CD8-positive, alpha-beta memory T cell (primary cell): ENCODE data around the gene PLXNA2. TPM values are rescaled to one million over a fixed set of nuclear protein-coding genes. Genes with fewer than 3 reads are reported as not detected.

Experiments used
- CTCF ChIA-PET: fragments of 350-600 bp; sonication (Branson Sonifier 250); formaldehyde crosslinking; loops from one replicate; lab custom pipeline; 2021; ENCODE audit warnings: antibody characterized with exemption; lab: Charles Lee
- POLR2A ChIA-PET: fragments of 350-600 bp; sonication (Branson Sonifier 250); formaldehyde crosslinking; loops from one replicate; lab custom pipeline; 2021; ENCODE audit warnings: antibody characterized with exemption; lab: Charles Lee
- DNase-seq, 5 donors: peaks; one replicate each; pipeline versions ENCODE4 v3.0.0 to v3.0.0-alpha.2; 2020 to 2022; ENCODE audit warnings: mixed read lengths in 1 of 5
- H3K27ac ChIP-seq: one replicate; pipeline ENCODE4 v1.7.0; 2013; ENCODE audit warnings: low read depth, mild to moderate bottlenecking, low read length, moderate library complexity
- H3K27me3 ChIP-seq: 2 replicates; pipeline ENCODE4 v1.7.0; 2013; ENCODE audit warnings: low read length, mild to moderate bottlenecking; ENCODE audit not compliant: insufficient read depth, poor library complexity, severe bottlenecking
- H3K36me3 ChIP-seq: 2 replicates; pipeline ENCODE4 v1.7.0; 2013; ENCODE audit warnings: mild to moderate bottlenecking, low read length, moderate library complexity; ENCODE audit not compliant: insufficient read depth
- H3K4me1 ChIP-seq: 2 replicates; pipeline ENCODE4 v1.7.0; 2013; ENCODE audit warnings: mild to moderate bottlenecking, low read length, moderate library complexity; ENCODE audit not compliant: insufficient read depth
- H3K4me3 ChIP-seq: 2 replicates; pipeline ENCODE4 v1.7.0; 2013; ENCODE audit warnings: mild to moderate bottlenecking, low read length
- H3K9me3 ChIP-seq: 2 replicates; pipeline ENCODE4 v1.7.0; 2013; ENCODE audit warnings: mild to moderate bottlenecking, low read length
- H3K27ac Mint-ChIP-seq, 8 donors: one replicate each; pipeline ENCODE4 v1.8.0; 2020 to 2021; ENCODE audit warnings: mixed read lengths in 8 of 8, mild to moderate bottlenecking in 6 of 8, inconsistent platforms in 3 of 8, moderate library complexity in 3 of 8
- H3K27me3 Mint-ChIP-seq, 2 donors: one replicate each; pipeline ENCODE4 v1.8.0; 2020 to 2021; ENCODE audit warnings: mixed read lengths in 2 of 2, mild to moderate bottlenecking in 1 of 2, moderate library complexity in 1 of 2
- H3K36me3 Mint-ChIP-seq, 3 donors: one replicate each; pipeline ENCODE4 v1.8.0; 2020 to 2021; ENCODE audit warnings: mixed read lengths in 3 of 3, inconsistent platforms in 1 of 3, mild to moderate bottlenecking in 1 of 3
- H3K4me1 Mint-ChIP-seq, 3 donors: one replicate each; pipeline ENCODE4 v1.8.0; 2020 to 2021; ENCODE audit warnings: mixed read lengths in 3 of 3, inconsistent platforms in 1 of 3, mild to moderate bottlenecking in 1 of 3
- H3K4me3 Mint-ChIP-seq, 7 donors: one replicate each; pipeline ENCODE4 v1.8.0; 2020 to 2021; ENCODE audit warnings: mixed read lengths in 7 of 7, mild to moderate bottlenecking in 6 of 7, moderate library complexity in 4 of 7, inconsistent platforms in 2 of 7
- H3K9me3 Mint-ChIP-seq, 5 donors: one replicate each; pipeline ENCODE4 v1.8.0; 2020 to 2022; ENCODE audit warnings: mixed read lengths in 5 of 5, mild to moderate bottlenecking in 3 of 5, moderate library complexity in 2 of 5, inconsistent platforms in 1 of 5
- polyA plus RNA-seq: library from polyadenylated mRNA; unstranded; fragments of 300-500 nt; fragmentation: Illumina TruSeq; gene quantifications from one replicate; pipeline ENCODE4 v1.2.3, GENCODE V29; 2021
- total RNA-seq, 2 experiments: library from RNA; stranded (reverse); gene quantifications; one replicate each; pipeline ENCODE4 v1.2.3, GENCODE V29; 2021

Gene PLXNA2
- total and polyA plus RNA-seq, 3 experiments from 2014 or later = 0.75 to 1.1 (median 1.0) TPM

- ChIA-PET CTCF (no interaction called here), POLR2A (no interaction called here)
- Histone ChIP-seq H3K36me3 (no peaks in the 10 kb centered on the region), H3K4me3 (no peak overlapping the region), H3K4me1 (no peaks in the 10 kb centered on the region), H3K27ac (no peak overlapping the region), H3K9me3 (no peaks in the 10 kb centered on the region), H3K27me3 (no peaks in the 10 kb centered on the region)
- H3K4me1 Mint-ChIP-seq = no peaks in the 10 kb centered on the region
- H3K9me3 Mint-ChIP-seq = no peaks in the 10 kb centered on the region
- H3K27ac Mint-ChIP-seq = no peak overlapping the region
- no peaks in the 10 kb centered on the region for H3K36me3 Mint-ChIP-seq
- peaks cover 1 to 9% of the 10 kb centered on the region in 2 donors for H3K27me3 Mint-ChIP-seq
- no peak for DNase-seq
- no peak overlapping the region for H3K4me3 Mint-ChIP-seq
Observed at GRCh38 chr1:208117409-208117808, 126.8 kb downstream of the PLXNA2 start.

GRCh38 chr1:208115924-208116640 lies 128.1 kb downstream of the PLXNA2 start:
- Mint-ChIP-seq H3K4me1 (no peaks in the 10 kb centered on the region), H3K9me3 (no peaks in the 10 kb centered on the region), H3K36me3 (no peaks in the 10 kb centered on the region), H3K4me3 (no peak overlapping the region), H3K27me3 (peaks cover 1 to 9% of the 10 kb centered on the region in 2 donors), H3K27ac (peak overlapping the region in 1 of 8 donors; percentile 39)
- no peaks in the 10 kb centered on the region for H3K27me3 ChIP-seq
- no peaks in the 10 kb centered on the region for H3K36me3 ChIP-seq
- H3K27ac ChIP-seq = no peak overlapping the region
- CTCF ChIA-PET = no interaction called here
- H3K4me3 ChIP-seq = no peak overlapping the region
- H3K4me1 ChIP-seq = no peaks in the 10 kb centered on the region
- DNase-seq = no peak
- POLR2A ChIA-PET = no interaction called here
- H3K9me3 ChIP-seq = no peaks in the 10 kb centered on the region

GRCh38 chr1:208113011-208113410 lies 131.2 kb downstream of the PLXNA2 start:
- Histone ChIP-seq H3K4me3 (no peak overlapping the region), H3K27me3 (peaks cover 5% of the 10 kb centered on the region), H3K27ac (no peak overlapping the region), H3K9me3 (no peaks in the 10 kb centered on the region), H3K36me3 (no peaks in the 10 kb centered on the region), H3K4me1 (no peaks in the 10 kb centered on the region)
- Mint-ChIP-seq H3K4me3 (no peak overlapping the region), H3K27me3 (peaks cover 1 to 4% of the 10 kb centered on the region in 2 donors), H3K27ac (no peak overlapping the region), H3K4me1 (no peaks in the 10 kb centered on the region), H3K9me3 (no peaks in the 10 kb centered on the region), H3K36me3 (no peaks in the 10 kb centered on the region)
- ChIA-PET CTCF (interaction anchor here (1.1 to 1.5 kb wide), 2 partner anchors 19 to 91 kb away, joined by 4 read pairs; no protein-coding TSS in a partner anchor), POLR2A (no interaction called here)
- DNase-seq = no peak

- Mint-ChIP-seq H3K9me3 (no peaks in the 10 kb centered on the region), H3K27ac (no peak overlapping the region), H3K36me3 (no peaks in the 10 kb centered on the region), H3K4me3 (no peak overlapping the region), H3K27me3 (peaks cover 0 to 1% of the 10 kb centered on the region in 2 donors), H3K4me1 (no peaks in the 10 kb centered on the region)
- Histone ChIP-seq H3K27me3 (peaks cover 5% of the 10 kb centered on the region), H3K36me3 (no peaks in the 10 kb centered on the region), H3K4me3 (no peak overlapping the region), H3K4me1 (no peaks in the 10 kb centered on the region), H3K9me3 (no peaks in the 10 kb centered on the region), H3K27ac (no peak overlapping the region)
- no peak for DNase-seq
- ChIA-PET POLR2A (no interaction called here), CTCF (interaction anchor here (1.1 to 1.5 kb wide), 2 partner anchors 20 to 91 kb away, joined by 4 read pairs; no protein-coding TSS in a partner anchor)
Observed at GRCh38 chr1:208112401-208112800, 131.8 kb downstream of the PLXNA2 start.

- Histone ChIP-seq H3K27ac (no peak overlapping the region), H3K27me3 (peaks cover 5% of the 10 kb centered on the region), H3K9me3 (no peaks in the 10 kb centered on the region), H3K4me1 (no peaks in the 10 kb centered on the region), H3K4me3 (no peak overlapping the region), H3K36me3 (no peaks in the 10 kb centered on the region)
- Mint-ChIP-seq H3K4me1 (no peaks in the 10 kb centered on the region), H3K27me3 (no peaks in the 10 kb centered on the region), H3K27ac (no peak overlapping the region), H3K4me3 (no peak overlapping the region), H3K9me3 (no peaks in the 10 kb centered on the region), H3K36me3 (no peaks in the 10 kb centered on the region)
- POLR2A ChIA-PET = no interaction called here
- CTCF ChIA-PET = interaction anchor here (1.5 kb wide), 1 partner anchor 20 kb away, joined by 4 read pairs; no protein-coding TSS in a partner anchor
- no peak for DNase-seq
Observed at GRCh38 chr1:208111646-208112190, 132.5 kb downstream of the PLXNA2 start.

GRCh38 chr1:208110296-208110695 lies 133.9 kb downstream of the PLXNA2 start:
- no peaks in the 10 kb centered on the region for H3K36me3 ChIP-seq
- no peak for DNase-seq
- H3K4me1 ChIP-seq = no peaks in the 10 kb centered on the region
- no peaks in the 10 kb centered on the region for H3K27me3 Mint-ChIP-seq
- H3K9me3 Mint-ChIP-seq = no peaks in the 10 kb centered on the region
- no peaks in the 10 kb centered on the region for H3K9me3 ChIP-seq
- no peak overlapping the region for H3K4me3 Mint-ChIP-seq
- H3K36me3 Mint-ChIP-seq = no peaks in the 10 kb centered on the region
- no peaks in the 10 kb centered on the region for H3K4me1 Mint-ChIP-seq
- peaks cover 5% of the 10 kb centered on the region for H3K27me3 ChIP-seq
- POLR2A ChIA-PET = no interaction called here
- H3K27ac Mint-ChIP-seq = no peak overlapping the region
- H3K27ac ChIP-seq = no peak overlapping the region
- CTCF ChIA-PET = no interaction called here
- no peak overlapping the region for H3K4me3 ChIP-seq

GRCh38 chr1:208108646-208109330 lies 135.4 kb downstream of the PLXNA2 start:
- Mint-ChIP-seq H3K4me1 (no peaks in the 10 kb centered on the region), H3K9me3 (no peaks in the 10 kb centered on the region), H3K36me3 (no peaks in the 10 kb centered on the region), H3K4me3 (no peak overlapping the region), H3K27me3 (peaks cover 0 to 8% of the 10 kb centered on the region in 2 donors), H3K27ac (no peak overlapping the region)
- Histone ChIP-seq H3K4me1 (no peaks in the 10 kb centered on the region), H3K27me3 (peaks cover 5% of the 10 kb centered on the region), H3K36me3 (no peaks in the 10 kb centered on the region), H3K9me3 (no peaks in the 10 kb centered on the region), H3K4me3 (no peak overlapping the region), H3K27ac (no peak overlapping the region)
- ChIA-PET CTCF (no interaction called here), POLR2A (no interaction called here)
- DNase-seq = no peak

GRCh38 chr1:208108213-208108608 lies 136.0 kb downstream of the PLXNA2 start:
- H3K4me3 ChIP-seq = no peak overlapping the region
- DNase-seq = no peak
- Mint-ChIP-seq H3K36me3 (no peaks in the 10 kb centered on the region), H3K27ac (no peak overlapping the region), H3K4me3 (no peak overlapping the region), H3K27me3 (peaks cover 0 to 11% of the 10 kb centered on the region in 2 donors), H3K4me1 (no peaks in the 10 kb centered on the region), H3K9me3 (no peaks in the 10 kb centered on the region)
- H3K27me3 ChIP-seq = peaks cover 5% of the 10 kb centered on the region
- no peak overlapping the region for H3K27ac ChIP-seq
- no peaks in the 10 kb centered on the region for H3K9me3 ChIP-seq
- no peaks in the 10 kb centered on the region for H3K36me3 ChIP-seq
- POLR2A ChIA-PET = no interaction called here
- CTCF ChIA-PET = no interaction called here
- H3K4me1 ChIP-seq = no peaks in the 10 kb centered on the region
